HEK293 (cell line): ENCODE results near the gene RIOX2.

ENCODE experiments used
- CTCF ChIA-PET: fragments of 350-600 bp; formaldehyde crosslinking; extraction: SDS; loops from one replicate; lab custom pipeline; 2021; ENCODE audit warnings: antibody characterized with exemption; lab: Yijun Ruan, JAX
- POLR2A ChIA-PET: fragments of 300-600 bp; formaldehyde crosslinking; extraction: SDS; loops from one replicate; lab custom pipeline; 2020; ENCODE audit warnings: antibody characterized with exemption, inconsistent platforms; lab: Yijun Ruan, JAX
- H3K27ac ChIP-seq: fragments of 200-500 bp; sonication (Bioruptor generic); 2 replicates; pipeline ENCODE4 v1.5.1; 2014; ENCODE audit warnings: low read depth, low read length, control low read depth, inconsistent platforms; ENCODE audit errors: extremely low read depth
- H3K36me3 ChIP-seq, 2 experiments: fragments of 200-500 bp in 1 of 2; sonication (Bioruptor generic) in 1 of 2; 1 replicate in 1 of 2; 2 replicates in 1 of 2; pipeline ENCODE4 v1.5.1; 2014 to 2017; ENCODE audit warnings: inconsistent platforms in 2 of 2, low read length in 2 of 2; ENCODE audit not compliant: control insufficient read depth in 2 of 2, insufficient read depth in 1 of 2
- H3K4me1 ChIP-seq: fragments of 200-500 bp; sonication (Bioruptor generic); 2 replicates; pipeline ENCODE4 v1.5.1; 2014; ENCODE audit warnings: mild to moderate bottlenecking, low read length, inconsistent platforms; ENCODE audit not compliant: control insufficient read depth, insufficient read depth
- H3K4me3 ChIP-seq: 2 replicates; pipeline ENCODE4 v1.5.1; 2011; ENCODE audit warnings: low read depth, mild to moderate bottlenecking, control low read depth, low read length, moderate library complexity
- H3K9me3 ChIP-seq: fragments of 200-500 bp; sonication (Bioruptor generic); 2 replicates; pipeline ENCODE4 v1.5.1; 2014; ENCODE audit warnings: low read depth, low read length, inconsistent platforms; ENCODE audit not compliant: control insufficient read depth, insufficient read depth
- EGR2 ChIP-seq: fragments of 450-650 bp; formaldehyde crosslinking; IDR thresholded peaks from 2 replicates; pipeline ENCODE4 v1.5.1; 2016; ENCODE audit warnings: low read depth, missing biosample characterization, missing genetic modification characterization
- ELK4 ChIP-seq: IDR thresholded peaks from 2 replicates; pipeline ENCODE4 v1.6.1; 2011; ENCODE audit warnings: mild to moderate bottlenecking, low read depth, low read length, borderline replicate concordance
- MEIS1 ChIP-seq: sonication (generic); formaldehyde crosslinking; IDR thresholded peaks from 2 replicates; pipeline ENCODE4 v1.8.1; 2022; ENCODE audit warnings: missing genetic modification reagents, mild to moderate bottlenecking, borderline replicate concordance
- PATZ1 ChIP-seq: fragments of 450-650 bp; formaldehyde crosslinking; IDR thresholded peaks from 2 replicates; pipeline ENCODE4 v1.5.1; 2016; ENCODE audit warnings: missing biosample characterization, missing genetic modification characterization
- PRDM6 ChIP-seq: fragments of 450-650 bp; formaldehyde crosslinking; IDR thresholded peaks from 2 replicates; pipeline ENCODE4 v1.5.1; 2017; ENCODE audit warnings: missing biosample characterization, missing genetic modification characterization
- SP7 ChIP-seq: fragments of 450-650 bp; formaldehyde crosslinking; IDR thresholded peaks from 2 replicates; pipeline ENCODE4 v1.5.1; 2016; ENCODE audit warnings: missing biosample characterization, missing genetic modification characterization
- ZBTB1 ChIP-seq: fragments of 450-650 bp; formaldehyde crosslinking; IDR thresholded peaks from 2 replicates; pipeline ENCODE4 v1.5.1; 2016; ENCODE audit warnings: missing biosample characterization, missing genetic modification characterization
- ZBTB17 ChIP-seq: fragments of 450-650 bp; formaldehyde crosslinking; IDR thresholded peaks from 2 replicates; pipeline ENCODE4 v1.5.1; 2016; ENCODE audit warnings: missing biosample characterization, missing genetic modification characterization
- ZBTB48 ChIP-seq: fragments of 450-650 bp; formaldehyde crosslinking; IDR thresholded peaks from 2 replicates; pipeline ENCODE4 v1.5.1; 2016; ENCODE audit warnings: missing biosample characterization, missing genetic modification characterization
- ZNF19 ChIP-seq: fragments of 450-650 bp; formaldehyde crosslinking; IDR thresholded peaks from 2 replicates; pipeline ENCODE4; 2016; ENCODE audit warnings: missing biosample characterization, missing genetic modification characterization, low read depth
- ZNF223 ChIP-seq: fragments of 450-650 bp; formaldehyde crosslinking; IDR thresholded peaks from 2 replicates; pipeline ENCODE4 v1.5.1; 2016; ENCODE audit warnings: missing biosample characterization, missing genetic modification characterization
- ZNF26 ChIP-seq: fragments of 450-650 bp; formaldehyde crosslinking; IDR thresholded peaks from 2 replicates; pipeline ENCODE4 v1.5.1; 2016; ENCODE audit warnings: missing biosample characterization, missing genetic modification characterization
- ZNF366 ChIP-seq: fragments of 450-650 bp; formaldehyde crosslinking; conservative IDR thresholded peaks from 2 replicates; pipeline ENCODE4 v1.5.1; 2016; ENCODE audit warnings: missing biosample characterization, missing genetic modification characterization
- ZNF426 ChIP-seq: fragments of 450-650 bp; formaldehyde crosslinking; IDR thresholded peaks from 2 replicates; pipeline ENCODE4 v1.5.1; 2017; ENCODE audit warnings: missing biosample characterization, missing genetic modification characterization, mild to moderate bottlenecking, inconsistent platforms, moderate library complexity
- ZNF530 ChIP-seq: fragments of 450-650 bp; formaldehyde crosslinking; IDR thresholded peaks from 2 replicates; pipeline ENCODE4 v1.5.1; 2016; ENCODE audit warnings: low read depth, missing biosample characterization, missing genetic modification characterization
- ZNF580 ChIP-seq: fragments of 450-650 bp; formaldehyde crosslinking; IDR thresholded peaks from 2 replicates; pipeline ENCODE4 v1.5.1; 2016; ENCODE audit warnings: missing biosample characterization, missing genetic modification characterization
- ZNF768 ChIP-seq: fragments of 450-650 bp; formaldehyde crosslinking; IDR thresholded peaks from 2 replicates; pipeline ENCODE4 v1.5.1; 2018; ENCODE audit warnings: missing biosample characterization, mild to moderate bottlenecking, missing genetic modification characterization
- ZSCAN16 ChIP-seq: fragments of 450-650 bp; formaldehyde crosslinking; IDR thresholded peaks from 2 replicates; pipeline ENCODE4 v1.5.1; 2016; ENCODE audit warnings: missing biosample characterization, missing genetic modification characterization
- TF ChIP-seq, protein P1 (sequence below): fragments of 450-650 bp; formaldehyde crosslinking; IDR thresholded peaks from 2 replicates; pipeline ENCODE4 v1.5.1; 2016; ENCODE audit warnings: missing biosample characterization, missing genetic modification characterization
- TF ChIP-seq, protein P2 (sequence below): fragments of 450-650 bp; formaldehyde crosslinking; IDR thresholded peaks from 2 replicates; pipeline ENCODE4 v1.5.1; 2016; ENCODE audit warnings: missing biosample characterization, missing genetic modification characterization

The RIOX2 gene

DNA sequence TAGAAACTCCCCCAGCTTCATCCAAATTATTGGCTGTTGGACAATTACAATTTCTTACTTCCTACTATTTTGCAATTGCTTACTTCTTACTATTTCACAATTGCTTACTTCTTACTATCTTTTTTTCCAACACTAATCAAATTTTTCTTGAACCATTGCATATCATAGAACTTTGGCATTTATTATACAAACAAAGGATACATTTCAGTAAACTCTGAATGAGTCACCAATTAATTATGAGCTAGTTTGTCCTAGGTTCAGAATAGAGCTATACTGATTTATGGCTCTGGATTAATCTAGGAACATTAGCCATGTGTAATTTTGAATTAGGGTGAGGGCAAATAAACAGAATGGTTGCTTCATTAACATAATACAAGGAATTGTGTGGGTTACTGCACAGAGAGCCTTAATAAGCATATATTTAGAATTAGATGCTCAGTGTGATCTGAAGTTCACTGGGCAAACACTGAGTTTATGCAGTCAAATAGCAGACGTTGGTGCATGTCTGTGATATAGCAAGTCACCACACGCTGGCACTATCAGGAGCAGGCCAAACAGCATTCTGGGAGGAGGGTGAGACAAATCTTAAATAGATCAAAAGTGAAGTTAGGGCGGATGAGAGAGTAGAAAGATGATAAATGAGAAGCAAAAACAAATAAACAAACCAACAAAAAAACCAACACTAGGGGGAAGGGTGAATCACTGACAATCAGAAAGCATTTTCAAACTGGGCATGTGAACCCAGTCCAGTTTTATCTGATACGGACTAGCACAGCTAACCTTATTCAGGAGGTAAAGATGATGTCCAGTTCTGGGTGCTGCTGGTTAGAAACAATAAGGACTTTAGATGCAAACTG is 41.4 kb upstream of the RIOX2 start:
- Histone ChIP-seq H3K36me3 (no peaks in the 10 kb centered on the region), H3K4me3 (no peak overlapping the region), H3K4me1 (no peaks in the 10 kb centered on the region), H3K27ac (no peak overlapping the region), H3K9me3 (no peaks in the 10 kb centered on the region)
- ChIA-PET CTCF (interaction anchor here (0.6 to 5.2 kb wide), 4 partner anchors 9 to 313 kb away, joined by 3 to 33 read pairs (median 4); no protein-coding TSS in a partner anchor), POLR2A (no interaction called here)
- no peak for TF ChIP-seq ZNF426
- TF ChIP-seq MEIS1 (CRISPR knock-in tag), result no peak
- 0 out of 2 replicates have a peak, but pooled peaks have one; percentile 40 for TF ChIP-seq PRDM6 (tag by site-specific recombination)
- TF ChIP-seq, protein P1, sequence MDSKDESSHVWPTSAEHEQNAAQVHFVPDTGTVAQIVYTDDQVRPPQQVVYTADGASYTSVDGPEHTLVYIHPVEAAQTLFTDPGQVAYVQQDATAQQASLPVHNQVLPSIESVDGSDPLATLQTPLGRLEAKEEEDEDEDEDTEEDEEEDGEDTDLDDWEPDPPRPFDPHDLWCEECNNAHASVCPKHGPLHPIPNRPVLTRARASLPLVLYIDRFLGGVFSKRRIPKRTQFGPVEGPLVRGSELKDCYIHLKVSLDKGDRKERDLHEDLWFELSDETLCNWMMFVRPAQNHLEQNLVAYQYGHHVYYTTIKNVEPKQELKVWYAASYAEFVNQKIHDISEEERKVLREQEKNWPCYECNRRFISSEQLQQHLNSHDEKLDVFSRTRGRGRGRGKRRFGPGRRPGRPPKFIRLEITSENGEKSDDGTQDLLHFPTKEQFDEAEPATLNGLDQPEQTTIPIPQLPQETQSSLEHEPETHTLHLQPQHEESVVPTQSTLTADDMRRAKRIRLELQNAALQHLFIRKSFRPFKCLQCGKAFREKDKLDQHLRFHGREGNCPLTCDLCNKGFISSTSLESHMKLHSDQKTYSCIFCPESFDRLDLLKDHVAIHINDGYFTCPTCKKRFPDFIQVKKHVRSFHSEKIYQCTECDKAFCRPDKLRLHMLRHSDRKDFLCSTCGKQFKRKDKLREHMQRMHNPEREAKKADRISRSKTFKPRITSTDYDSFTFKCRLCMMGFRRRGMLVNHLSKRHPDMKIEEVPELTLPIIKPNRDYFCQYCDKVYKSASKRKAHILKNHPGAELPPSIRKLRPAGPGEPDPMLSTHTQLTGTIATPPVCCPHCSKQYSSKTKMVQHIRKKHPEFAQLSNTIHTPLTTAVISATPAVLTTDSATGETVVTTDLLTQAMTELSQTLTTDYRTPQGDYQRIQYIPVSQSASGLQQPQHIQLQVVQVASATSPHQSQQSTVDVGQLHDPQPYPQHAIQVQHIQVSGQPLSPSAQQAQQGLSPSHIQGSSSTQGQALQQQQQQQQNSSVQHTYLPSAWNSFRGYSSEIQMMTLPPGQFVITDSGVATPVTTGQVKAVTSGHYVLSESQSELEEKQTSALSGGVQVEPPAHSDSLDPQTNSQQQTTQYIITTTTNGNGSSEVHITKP (tag by site-specific recombination), result peak; percentile 90
- TF ChIP-seq ZNF366 (tag by site-specific recombination), result peak; percentile 31; the same call in 1 of the 2 replicates
- TF ChIP-seq ZBTB17, result peak; percentile 31; the same call in 1 of the 2 replicates
- TF ChIP-seq, protein P2, sequence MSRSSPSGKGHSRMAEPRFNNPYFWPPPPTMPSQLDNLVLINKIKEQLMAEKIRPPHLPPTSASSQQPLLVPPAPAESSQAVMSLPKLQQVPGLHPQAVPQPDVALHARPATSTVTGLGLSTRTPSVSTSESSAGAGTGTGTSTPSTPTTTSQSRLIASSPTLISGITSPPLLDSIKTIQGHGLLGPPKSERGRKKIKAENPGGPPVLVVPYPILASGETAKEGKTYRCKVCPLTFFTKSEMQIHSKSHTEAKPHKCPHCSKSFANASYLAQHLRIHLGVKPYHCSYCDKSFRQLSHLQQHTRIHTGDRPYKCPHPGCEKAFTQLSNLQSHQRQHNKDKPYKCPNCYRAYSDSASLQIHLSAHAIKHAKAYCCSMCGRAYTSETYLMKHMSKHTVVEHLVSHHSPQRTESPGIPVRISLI, result no peak
- peak; percentile 51; the same call in 1 of the 2 replicates for TF ChIP-seq SP7

GRCh38 chr3:98012979-98013378 is 40.7 kb upstream of the RIOX2 start:
- Histone ChIP-seq H3K4me1 (no peaks in the 10 kb centered on the region), H3K27ac (no peak overlapping the region), H3K4me3 (no peak overlapping the region), H3K9me3 (no peaks in the 10 kb centered on the region), H3K36me3 (no peaks in the 10 kb centered on the region)
- ChIA-PET CTCF (interaction anchor here (0.6 to 5.2 kb wide), 3 partner anchors 9 to 216 kb away, joined by 3 to 33 read pairs (median 4); no protein-coding TSS in a partner anchor), POLR2A (no interaction called here)
- no peak for TF ChIP-seq ZBTB48
- TF ChIP-seq PATZ1 (tag by site-specific recombination), result no peak
- no peak for TF ChIP-seq ZBTB1
- TF ChIP-seq ZNF19, result no peak
- no peak for TF ChIP-seq ZNF530 (tag by site-specific recombination)
- TF ChIP-seq ZSCAN16 (tag by site-specific recombination), result no peak
- no peak for TF ChIP-seq ELK4
- TF ChIP-seq ZNF580 (tag by site-specific recombination), result no peak
- TF ChIP-seq ZNF223 (tag by site-specific recombination), result no peak
- TF ChIP-seq EGR2 (tag by site-specific recombination), result no peak
- no peak for TF ChIP-seq ZNF768
- no peak for TF ChIP-seq ZNF26 (tag by site-specific recombination)
